Ectodermal cell (in vitro differentiated cells): ENCODE results near the gene NSD1.
"Not testable (repeated sequence)": the region's sequence is repeated elsewhere in the genome, so short reads cannot be mapped to it uniquely, and the experiment has no call there.

ENCODE experiments used
- H3K27ac ChIP-seq: 2 replicates; pipeline ENCODE4 v1.7.0; 2013; ENCODE audit warnings: mild to moderate bottlenecking, low read depth, low read length; ENCODE audit not compliant: insufficient read depth, poor library complexity, severe bottlenecking
- H3K27me3 ChIP-seq: 2 replicates; pipeline ENCODE4 v1.7.0; 2013; ENCODE audit warnings: mild to moderate bottlenecking, low read length; ENCODE audit not compliant: insufficient read depth, control insufficient read depth, poor library complexity, severe bottlenecking
- H3K36me3 ChIP-seq: one replicate; pipeline ENCODE4 v1.7.0; 2013; ENCODE audit warnings: low read length; ENCODE audit not compliant: control insufficient read depth, insufficient read depth
- H3K4me1 ChIP-seq: one replicate; pipeline ENCODE4 v1.7.0; 2013; ENCODE audit warnings: low read length; ENCODE audit not compliant: control insufficient read depth, insufficient read depth
- H3K4me3 ChIP-seq: 2 replicates; pipeline ENCODE4 v1.7.0; 2013; ENCODE audit warnings: low read depth, low read length, control low read depth; ENCODE audit not compliant: insufficient read depth
- H3K9me3 ChIP-seq: 2 replicates; pipeline ENCODE4 v1.7.0; 2013; ENCODE audit warnings: mild to moderate bottlenecking, low read length, moderate library complexity; ENCODE audit not compliant: control insufficient read depth
- whole genome bisulfite sequencing, 2 experiments: methylation state at CpG; one replicate each; pipeline ENCODE4 v1.1.7; 2013; ENCODE audit warnings: missing lambda C conversion rate in 2 of 2; 5-methylcytosine and 5-hydroxymethylcytosine counted together

Gene NSD1

GRCh38 chr5:177334781-177335700, 201.5 kb downstream of the NSD1 start:
- H3K36me3 ChIP-seq: peaks cover 30% of the 10 kb centered on the region

GRCh38 chr5:177335701-177336065, 202.1 kb downstream of the NSD1 start:
- peaks cover 30% of the 10 kb centered on the region for H3K36me3 ChIP-seq
- 95 to 96% methylated on average over 7 of the region's 7 CpGs for WGBS, 2 experiments

More at GRCh38 chr5:177334781-177335700, 201.5 kb downstream of the NSD1 start:
- Histone ChIP-seq H3K4me3 (no peak overlapping the region), H3K4me1 (no peaks in the 10 kb centered on the region), H3K9me3 (no peaks in the 10 kb centered on the region), H3K27ac (no peak overlapping the region), H3K27me3 (no peaks in the 10 kb centered on the region)
- WGBS, 2 experiments: 93 to 94% methylated on average over 21 of the region's 21 CpGs

GRCh38 chr5:177336112-177336511, 202.5 kb downstream of the NSD1 start:
- no peaks in the 10 kb centered on the region for H3K4me1 ChIP-seq
- no peaks in the 10 kb centered on the region for H3K9me3 ChIP-seq
- WGBS, 2 experiments: 88% methylated on average over 12 of the region's 12 CpGs
- H3K27me3 ChIP-seq: no peaks in the 10 kb centered on the region
- no peak overlapping the region for H3K27ac ChIP-seq
- H3K4me3 ChIP-seq: no peak overlapping the region
- H3K36me3 ChIP-seq: peaks cover 30% of the 10 kb centered on the region

More at GRCh38 chr5:177335701-177336065, 202.1 kb downstream of the NSD1 start:
- no peaks in the 10 kb centered on the region for H3K27me3 ChIP-seq
- no peaks in the 10 kb centered on the region for H3K4me1 ChIP-seq
- no peak overlapping the region for H3K4me3 ChIP-seq
- H3K9me3 ChIP-seq: no peaks in the 10 kb centered on the region
- H3K27ac ChIP-seq: no peak overlapping the region

- WGBS, 2 experiments: 96% methylated on average over 36 of the region's 36 CpGs
- Histone ChIP-seq H3K27ac (no peak overlapping the region), H3K4me3 (no peak overlapping the region), H3K36me3 (peaks cover 30% of the 10 kb centered on the region), H3K27me3 (no peaks in the 10 kb centered on the region), H3K4me1 (no peaks in the 10 kb centered on the region), H3K9me3 (no peaks in the 10 kb centered on the region)
Measured at GRCh38 chr5:177336603-177337494, 203.3 kb downstream of the NSD1 start.

GRCh38 chr5:177338251-177339106, 204.9 kb downstream of the NSD1 start:
- Histone ChIP-seq H3K4me1 (no peaks in the 10 kb centered on the region), H3K9me3 (no peaks in the 10 kb centered on the region), H3K27me3 (no peaks in the 10 kb centered on the region), H3K4me3 (no peak overlapping the region), H3K36me3 (peaks cover 28% of the 10 kb centered on the region), H3K27ac (no peak overlapping the region)
- WGBS, 2 experiments: 89% methylated on average over 22 of the region's 22 CpGs

- no peaks in the 10 kb centered on the region for H3K27me3 ChIP-seq
- H3K27ac ChIP-seq: no peak overlapping the region
- WGBS, 2 experiments: 85 to 87% methylated on average over 11 of the region's 11 CpGs
- no peaks in the 10 kb centered on the region for H3K4me1 ChIP-seq
- H3K4me3 ChIP-seq: no peak overlapping the region
- H3K36me3 ChIP-seq: peaks cover 21% of the 10 kb centered on the region
- H3K9me3 ChIP-seq: no peaks in the 10 kb centered on the region
Measured at GRCh38 chr5:177339107-177339638, 205.6 kb downstream of the NSD1 start.

- not testable (repeated sequence) for H3K4me1 ChIP-seq, H3K36me3 ChIP-seq, H3K9me3 ChIP-seq, H3K4me3 ChIP-seq, H3K27ac ChIP-seq, H3K27me3 ChIP-seq
- 91 to 97% methylated on average over 12 to 13 of the region's 14 CpGs for WGBS, 2 experiments
Measured at GRCh38 chr5:177343000-177343399, 209.4 kb downstream of the NSD1 start.

- Histone ChIP-seq H3K4me1 (peaks cover under 1% of the 10 kb centered on the region), H3K27me3 (no peaks in the 10 kb centered on the region), H3K36me3 (no peaks in the 10 kb centered on the region), H3K27ac (no peak overlapping the region), H3K4me3 (no peak overlapping the region), H3K9me3 (no peaks in the 10 kb centered on the region)
- 91 to 92% methylated on average over 6 of the region's 6 CpGs for WGBS, 2 experiments
Measured at GRCh38 chr5:177343777-177344176, 210.2 kb downstream of the NSD1 start.

GRCh38 chr5:177344891-177345290, 211.3 kb downstream of the NSD1 start:
- Histone ChIP-seq H3K9me3 (no peaks in the 10 kb centered on the region), H3K4me1 (peaks cover 4% of the 10 kb centered on the region), H3K27me3 (no peaks in the 10 kb centered on the region), H3K4me3 (no peak overlapping the region), H3K27ac (no peak overlapping the region), H3K36me3 (no peaks in the 10 kb centered on the region)
- WGBS, 2 experiments: 99% methylated on average over 5 to 6 of the region's 6 CpGs
